H1 (cell line): ENCODE data around the gene MT2A. TPM values are rescaled to one million over a fixed set of nuclear protein-coding genes. Genes with fewer than 3 reads are reported as not detected.
A peak's percentile ranks its signal among the peaks of the same experiment; 100 is the strongest.

Experiments
- CTCF ChIA-PET: fragments of 300-600 bp; sonication (Branson Sonifier 250); formaldehyde crosslinking; loops from one replicate; lab custom pipeline; 2021; ENCODE audit not compliant: partially characterized antibody; lab: Charles Lee
- POLR2A ChIA-PET: fragments of 300-600 bp; sonication (Branson Sonifier 250); formaldehyde crosslinking; loops from one replicate; lab custom pipeline; 2021; ENCODE audit warnings: inconsistent platforms; ENCODE audit not compliant: partially characterized antibody; lab: Charles Lee
- DNase-seq, 2 experiments: peaks; one replicate each; pipeline versions ENCODE4 v3.0.0 to v3.0.0-alpha.2; 2010 to 2022; ENCODE audit warnings: low spot score in 2 of 2, low read depth in 1 of 2, mixed read lengths in 1 of 2
- FAIRE-seq: peaks from 2 replicates; lab custom pipeline; 2011; peaks lifted over from hg19 to GRCh38; lab: Jason Lieb, UNC
- H2AFZ ChIP-seq: 2 replicates; pipeline ENCODE4 v1.8.1; 2012; ENCODE audit warnings: low read length, inconsistent platforms
- H2AK5ac ChIP-seq: 2 replicates; pipeline ENCODE4 v1.6.1; 2013; ENCODE audit warnings: low read depth, low read length
- H2BK120ac ChIP-seq: replicated peaks from 2 replicates; pipeline ENCODE3; 2013; ENCODE audit warnings: low read depth, low read length, inconsistent platforms
- H2BK12ac ChIP-seq: 2 replicates; pipeline ENCODE4 v1.6.1; 2013; ENCODE audit warnings: low read depth, low read length
- H2BK15ac ChIP-seq: 2 replicates; pipeline ENCODE4 v1.6.1; 2013; ENCODE audit warnings: low read length
- H2BK20ac ChIP-seq: 2 replicates; pipeline ENCODE4 v1.6.1; 2013; ENCODE audit warnings: low read length
- H2BK5ac ChIP-seq: 2 replicates; pipeline ENCODE4 v1.6.1; 2013; ENCODE audit warnings: low read depth, low read length
- H3K14ac ChIP-seq: 2 replicates; pipeline ENCODE4 v1.6.1; 2013; ENCODE audit warnings: inconsistent platforms; ENCODE audit not compliant: insufficient read length
- H3K18ac ChIP-seq: 2 replicates; pipeline ENCODE4 v1.6.1; 2013; ENCODE audit warnings: low read length; ENCODE audit errors: extremely low read depth
- H3K23ac ChIP-seq: 2 replicates; pipeline ENCODE4 v1.6.1; 2013; ENCODE audit warnings: inconsistent platforms; ENCODE audit not compliant: insufficient read length
- H3K23me2 ChIP-seq: 2 replicates; pipeline ENCODE4 v1.6.1; 2013; ENCODE audit warnings: low read depth, low read length
- H3K27ac ChIP-seq: 2 replicates; pipeline ENCODE4 v1.6.1; 2011; ENCODE audit warnings: low read depth, low read length, inconsistent platforms
- H3K27me3 ChIP-seq, 4 experiments: replicated peaks in 1 of 4; 1 replicate in 1 of 4; 2 replicates in 3 of 4; pipeline versions ENCODE4 v1.6.1 to v1.8.1; 2011 to 2013; ENCODE audit warnings: low read length in 3 of 4, mild to moderate bottlenecking in 3 of 4, inconsistent platforms in 2 of 4, mixed read lengths in 2 of 4, moderate library complexity in 1 of 4; ENCODE audit not compliant: control insufficient read depth in 3 of 4, insufficient read depth in 3 of 4; ENCODE audit errors: extremely low read depth in 1 of 4
- H3K36me3 ChIP-seq, 4 experiments: 2 replicates each; pipeline versions ENCODE4 v1.6.1 to v1.8.1; 2011 to 2013; ENCODE audit warnings: mild to moderate bottlenecking in 4 of 4, low read length in 3 of 4, moderate library complexity in 2 of 4, control low read depth in 1 of 4, inconsistent platforms in 1 of 4; ENCODE audit not compliant: insufficient read depth in 4 of 4, control insufficient read depth in 2 of 4
- H3K4ac ChIP-seq: replicated peaks from 2 replicates; pipeline ENCODE3; 2013; ENCODE audit warnings: low read length, low read depth, mixed read lengths, inconsistent platforms; ENCODE audit not compliant: insufficient read length
- H3K4me1 ChIP-seq, 4 experiments: replicated peaks in 1 of 4; 1 replicate in 1 of 4; 2 replicates in 3 of 4; pipeline versions ENCODE4 v1.6.1 to v1.8.1; 2011 to 2013; ENCODE audit warnings: low read length in 3 of 4, inconsistent platforms in 2 of 4, mixed read lengths in 1 of 4; ENCODE audit not compliant: insufficient read depth in 4 of 4, control insufficient read depth in 3 of 4
- H3K4me2 ChIP-seq, 2 experiments: 2 replicates each; pipeline versions ENCODE4 v1.6.1 to v1.8.1; 2011 to 2013; ENCODE audit warnings: low read depth in 2 of 2, low read length in 2 of 2, control low read depth in 1 of 2, inconsistent platforms in 1 of 2, mild to moderate bottlenecking in 1 of 2; ENCODE audit not compliant: insufficient read depth in 1 of 2
- H3K4me3 ChIP-seq, 4 experiments: fragments of 200-600, 300-600 bp in 1 of 4; sonication (generic), shearing (Covaris generic), sonication (Bioruptor Twin) in 1 of 4; 2 replicates each; pipeline versions ENCODE4 v1.5.1 to v1.8.1; 2011 to 2016; ENCODE audit warnings: low read length in 4 of 4, low read depth in 3 of 4, control low read depth in 2 of 4, inconsistent platforms in 2 of 4, mild to moderate bottlenecking in 2 of 4, mixed read lengths in 1 of 4, moderate library complexity in 1 of 4; ENCODE audit not compliant: insufficient read depth in 2 of 4; ENCODE audit errors: extremely low read depth in 1 of 4
- H3K56ac ChIP-seq: replicated peaks from 2 replicates; pipeline ENCODE3; 2013; ENCODE audit warnings: low read depth, mild to moderate bottlenecking, mixed read lengths, low read length, inconsistent platforms; ENCODE audit not compliant: insufficient read length
- H3K79me1 ChIP-seq: 2 replicates; pipeline ENCODE4 v1.6.1; 2013; ENCODE audit warnings: low read depth, low read length, control low read depth
- H3K79me2 ChIP-seq, 2 experiments: 2 replicates each; pipeline versions ENCODE4 v1.6.1 to v1.8.1; 2012 to 2013; ENCODE audit warnings: low read length in 2 of 2, mild to moderate bottlenecking in 2 of 2, inconsistent platforms in 1 of 2; ENCODE audit not compliant: insufficient read depth in 2 of 2, control insufficient read depth in 1 of 2
- H3K9ac ChIP-seq, 4 experiments: replicated peaks in 1 of 4; 1 replicate in 1 of 4; 2 replicates in 3 of 4; pipeline versions ENCODE4 v1.6.1 to v1.8.1; 2011 to 2013; ENCODE audit warnings: low read depth in 3 of 4, low read length in 3 of 4, control low read depth in 2 of 4, mild to moderate bottlenecking in 2 of 4, moderate library complexity in 2 of 4, inconsistent platforms in 1 of 4; ENCODE audit errors: extremely low read depth in 1 of 4
- H3K9me3 ChIP-seq, 2 experiments: 2 replicates each; pipeline versions ENCODE4 v1.6.1 to v1.8.1; 2012 to 2013; ENCODE audit warnings: mild to moderate bottlenecking in 2 of 2, moderate library complexity in 2 of 2, control low read depth in 1 of 2, inconsistent platforms in 1 of 2, low read depth in 1 of 2, low read length in 1 of 2, mixed read lengths in 1 of 2; ENCODE audit not compliant: insufficient read depth in 2 of 2
- H4K20me1 ChIP-seq, 2 experiments: replicated peaks in 1 of 2; 2 replicates each; pipeline versions ENCODE3 to v1.8.1; 2011 to 2013; ENCODE audit warnings: inconsistent platforms in 2 of 2, low read length in 2 of 2, mild to moderate bottlenecking in 1 of 2; ENCODE audit not compliant: insufficient read depth in 2 of 2, control insufficient read depth in 1 of 2
- H4K5ac ChIP-seq: 2 replicates; pipeline ENCODE4 v1.6.1; 2013; ENCODE audit warnings: low read length, low read depth, mixed read lengths, inconsistent platforms; ENCODE audit not compliant: insufficient read length
- H4K8ac ChIP-seq: 2 replicates; pipeline ENCODE4 v1.8.0; 2013; ENCODE audit warnings: mild to moderate bottlenecking, moderate library complexity, low read length, inconsistent platforms; ENCODE audit not compliant: insufficient read depth; ENCODE audit errors: extremely low read depth
- H4K91ac ChIP-seq: replicated peaks from 2 replicates; pipeline ENCODE3; 2013; ENCODE audit warnings: low read length, mixed read lengths, inconsistent platforms; ENCODE audit not compliant: insufficient read length
- BRCA1 ChIP-seq: IDR thresholded peaks from 2 replicates; pipeline ENCODE4 v1.6.1; 2012; ENCODE audit warnings: low read depth, low read length, improper control_type of control experiment
- CEBPB ChIP-seq: IDR thresholded peaks from 2 replicates; pipeline ENCODE4 v1.6.1; 2012; ENCODE audit warnings: low read depth, low read length
- CREB1 ChIP-seq: IDR thresholded peaks from 2 replicates; pipeline ENCODE4 v1.6.1; 2012; ENCODE audit warnings: inconsistent platforms
- CTBP2 ChIP-seq: IDR thresholded peaks from 2 replicates; pipeline ENCODE4 v1.7.0; 2011; ENCODE audit warnings: borderline replicate concordance, mild to moderate bottlenecking, moderate library complexity, mixed read lengths, low read length; ENCODE audit not compliant: insufficient read depth, insufficient read length
- EGR1 ChIP-seq: IDR thresholded peaks from 2 replicates; pipeline ENCODE4 v1.6.1; 2011; ENCODE audit warnings: low read depth, low read length, borderline replicate concordance
- HDAC6 ChIP-seq: IDR thresholded peaks from one replicate; pipeline ENCODE4 v1.7.1; 2012; ENCODE audit warnings: low read depth, mild to moderate bottlenecking, inconsistent platforms, low read length, moderate library complexity
- KDM1A ChIP-seq: fragments of 200-600, 300-600 bp; sonication (generic); IDR thresholded peaks from 2 replicates; pipeline ENCODE4 v1.7.1; 2016; ENCODE audit warnings: mild to moderate bottlenecking, low read length, borderline replicate concordance
- PHF8 ChIP-seq: fragments of 200-600 bp; sonication (generic); conservative IDR thresholded peaks from 2 replicates; pipeline ENCODE4 v1.7.1; 2012; ENCODE audit warnings: low read depth, mild to moderate bottlenecking, inconsistent platforms, low read length, moderate library complexity
- POU5F1 ChIP-seq: IDR thresholded peaks from 2 replicates; pipeline ENCODE4 v1.6.1; 2011; ENCODE audit warnings: low read depth, mild to moderate bottlenecking, low read length, moderate library complexity
- TAF1 ChIP-seq: IDR thresholded peaks from 2 replicates; pipeline ENCODE4 v1.6.1; 2011; ENCODE audit warnings: mild to moderate bottlenecking, low read depth, low read length
- WGBS, 2 experiments: shearing (Covaris generic) in 1 of 2; methylation state at CpG; one replicate each; pipeline versions ENCODE4 v1.1.6 to v1.1.7; 2013 to 2015; ENCODE audit warnings: low lambda C conversion rate in 2 of 2, mixed read lengths in 2 of 2, inconsistent platforms in 1 of 2, low coverage in 1 of 2, missing lambda C conversion rate in 1 of 2; ENCODE audit not compliant: insufficient replicate concordance in 2 of 2, insufficient coverage in 1 of 2, insufficient read length in 1 of 2; ENCODE audit errors: extremely low coverage in 1 of 2, missing lambda C conversion rate in 1 of 2; 5-methylcytosine and 5-hydroxymethylcytosine counted together
- polyA plus RNA-seq, 7 experiments: library from polyadenylated mRNA; depleted of rRNA in 3 of 7; stranded (reverse) in 5 of 7; unstranded in 2 of 7; fragments of >200 nt in 5 of 7; fragments of 200-250 nt in 2 of 7; gene quantifications; 1 replicate in 5 of 7; 2 replicates in 1 of 7; 4 replicates in 1 of 7; pipeline versions ENCODE4 v1.2.1 to v1.2.3, GENCODE V29; 2011 to 2013; ENCODE audit warnings: missing spikeins in 2 of 7, mixed read lengths in 2 of 7
- total RNA-seq: library from RNA; stranded (reverse); fragmentation: NEBNext Ultra II Directional; extraction: Animal tissue kit (Norgen Biotek cat#: 25700); gene quantifications from 2 replicates; pipeline ENCODE4 v1.2.1, GENCODE V29; 2021

The MT2A gene
- total and polyA plus RNA-seq, 2 of the 8 experiments (the other 6 are each of a cell fraction or from before 2014, with no cell fraction given): 9.5 to 30.1 TPM

DNA sequence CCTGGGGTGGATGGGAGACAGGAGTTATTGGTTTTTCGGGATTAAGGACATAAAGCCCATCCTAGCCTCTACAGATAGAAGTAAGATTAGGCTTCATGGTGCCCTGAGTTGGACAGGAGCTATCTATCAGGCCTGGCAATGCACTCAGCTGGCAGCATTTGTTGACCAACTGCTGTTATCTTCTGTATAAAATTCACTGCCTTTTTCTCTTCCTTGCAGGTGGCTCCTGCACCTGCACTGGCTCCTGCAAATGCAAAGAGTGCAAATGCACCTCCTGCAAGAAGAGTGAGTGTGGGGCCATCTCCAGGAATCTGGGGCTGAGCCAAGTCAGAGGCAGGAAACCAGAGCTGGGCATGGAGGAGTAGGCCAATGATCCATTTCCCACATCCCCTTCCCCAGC is 30.7 kb downstream of the MT2A start:
- H3K79me1 ChIP-seq: no peaks in the 10 kb centered on the region
- H4K5ac ChIP-seq: no peak overlapping the region
- no peak for TF ChIP-seq CEBPB
- TF ChIP-seq POU5F1: no peak
- no peak for TF ChIP-seq HDAC6
- TF ChIP-seq CTBP2: no peak
- no peak for TF ChIP-seq CREB1
- TF ChIP-seq PHF8: no peak
- TF ChIP-seq BRCA1: no peak
- no peak for TF ChIP-seq TAF1
- TF ChIP-seq EGR1: no peak
- no peak for TF ChIP-seq KDM1A
- H4K8ac ChIP-seq: no peak overlapping the region
- peaks cover 8 to 34% of the 10 kb centered on the region in 2 experiments for H4K20me1 ChIP-seq
- H3K27me3 ChIP-seq: peaks cover 90 to 100% (median 99%) of the 10 kb centered on the region in 4 experiments
- H2AFZ ChIP-seq: no peak overlapping the region
- no peak overlapping the region for H3K9ac ChIP-seq
- H4K91ac ChIP-seq: no peak overlapping the region
- H3K4me3 ChIP-seq: no peak overlapping the region
- H3K18ac ChIP-seq: no peak overlapping the region
- WGBS, 2 experiments: 45% methylated on average over 1 of the region's 1 CpG; no CpG with 5 or more reads in 1 of the 2 experiments
- no peak overlapping the region for H2AK5ac ChIP-seq
- DNase-seq (no peak), FAIRE-seq (no peak)
- peaks cover 3 to 24% (median 9%) of the 10 kb centered on the region in 4 experiments for H3K4me1 ChIP-seq
- no peak overlapping the region for H3K14ac ChIP-seq
- H3K23me2 ChIP-seq: peaks cover 9% of the 10 kb centered on the region
- H3K79me2 ChIP-seq: no peaks in the 10 kb centered on the region
- no peak overlapping the region for H2BK20ac ChIP-seq
- H2BK12ac ChIP-seq: no peak overlapping the region
- no peak overlapping the region for H3K4ac ChIP-seq
- ChIA-PET POLR2A (interaction anchor here (1.0 to 6.3 kb wide), 8 partner anchors 10 to 46 kb away, joined by 3 to 30 read pairs (median 3); partner anchors contain the start of genes MT1E and MT1F), CTCF (interaction anchor here (0.8 to 3.6 kb wide), 10 partner anchors 8 to 62 kb away, joined by 3 to 14 read pairs (median 4); partner anchors contain the start of genes MT1E, MT1G and MT1H)
- H3K23ac ChIP-seq: no peak overlapping the region
- no peak overlapping the region for H3K27ac ChIP-seq
- H3K9me3 ChIP-seq: no peaks in the 10 kb centered on the region
- no peaks in the 10 kb centered on the region; a peak in 1 of 8 replicates for H3K36me3 ChIP-seq
- H2BK120ac ChIP-seq: no peak overlapping the region
- no peak overlapping the region for H2BK5ac ChIP-seq
- no peak overlapping the region for H2BK15ac ChIP-seq
- H3K56ac ChIP-seq: no peak overlapping the region
- H3K4me2 ChIP-seq: peak overlapping the region in 1 of 2 experiments; percentile 73; a peak in 1 of 4 replicates
